HG02852 (cell line): ENCODE measurements around the gene KAT6B.

ENCODE experiments used
- ATAC-seq: cut with Tn5 transposase; IDR thresholded peaks from one replicate; pipeline ENCODE4 v1.9.1; 2021; ENCODE audit warnings: mild to moderate bottlenecking, moderate library complexity; ENCODE audit not compliant: unreplicated experiment

KAT6B gene

DNA sequence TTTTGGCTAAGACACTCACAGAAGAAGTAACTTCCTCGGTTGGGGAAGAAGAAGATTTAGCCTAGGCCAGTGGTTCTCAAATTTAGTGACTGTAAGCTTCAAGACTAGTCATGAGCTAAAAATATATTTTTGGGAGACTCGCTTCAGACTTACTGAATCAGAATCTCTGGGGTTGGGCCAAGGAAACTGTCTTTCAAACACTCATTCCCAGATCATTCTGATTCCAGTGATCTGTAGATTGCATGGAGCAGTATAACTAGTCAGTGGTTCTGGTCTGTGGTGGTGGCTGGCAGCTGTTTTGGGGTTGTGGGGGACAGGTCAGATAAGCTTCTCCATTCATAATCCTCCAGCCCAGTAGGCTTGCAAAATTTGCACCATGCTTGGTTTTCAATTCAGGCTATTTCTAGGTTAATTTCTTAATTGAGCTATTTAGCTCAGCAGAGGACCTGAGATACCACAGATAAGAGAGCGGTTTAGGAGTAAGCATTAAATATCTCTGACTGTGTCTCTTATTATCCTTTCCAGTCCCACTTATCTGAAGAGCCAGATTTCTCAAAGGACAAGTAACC, 3.8 kb upstream of the KAT6B start:
- ATAC-seq, result no peak

DNA sequence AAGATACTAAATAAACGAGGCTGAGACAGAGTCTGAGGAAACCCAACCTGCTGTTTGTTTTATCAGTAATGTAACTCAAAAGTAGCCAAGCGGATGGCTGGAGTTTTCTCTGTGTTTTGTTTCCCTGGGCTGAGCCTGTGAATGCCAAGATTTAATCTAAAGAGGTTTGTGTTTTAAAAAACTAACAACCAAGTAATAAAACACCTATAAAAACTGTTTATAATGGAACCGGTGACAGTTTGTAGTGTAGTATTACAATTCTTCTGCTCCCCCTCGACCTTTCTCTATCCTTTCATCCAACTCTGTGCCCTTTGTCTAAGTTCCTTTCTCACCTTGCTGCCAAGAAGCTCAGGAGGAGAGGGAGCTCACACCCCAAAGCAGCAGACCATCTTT, 2.6 kb upstream of the KAT6B start:
- no peak for ATAC-seq

DNA sequence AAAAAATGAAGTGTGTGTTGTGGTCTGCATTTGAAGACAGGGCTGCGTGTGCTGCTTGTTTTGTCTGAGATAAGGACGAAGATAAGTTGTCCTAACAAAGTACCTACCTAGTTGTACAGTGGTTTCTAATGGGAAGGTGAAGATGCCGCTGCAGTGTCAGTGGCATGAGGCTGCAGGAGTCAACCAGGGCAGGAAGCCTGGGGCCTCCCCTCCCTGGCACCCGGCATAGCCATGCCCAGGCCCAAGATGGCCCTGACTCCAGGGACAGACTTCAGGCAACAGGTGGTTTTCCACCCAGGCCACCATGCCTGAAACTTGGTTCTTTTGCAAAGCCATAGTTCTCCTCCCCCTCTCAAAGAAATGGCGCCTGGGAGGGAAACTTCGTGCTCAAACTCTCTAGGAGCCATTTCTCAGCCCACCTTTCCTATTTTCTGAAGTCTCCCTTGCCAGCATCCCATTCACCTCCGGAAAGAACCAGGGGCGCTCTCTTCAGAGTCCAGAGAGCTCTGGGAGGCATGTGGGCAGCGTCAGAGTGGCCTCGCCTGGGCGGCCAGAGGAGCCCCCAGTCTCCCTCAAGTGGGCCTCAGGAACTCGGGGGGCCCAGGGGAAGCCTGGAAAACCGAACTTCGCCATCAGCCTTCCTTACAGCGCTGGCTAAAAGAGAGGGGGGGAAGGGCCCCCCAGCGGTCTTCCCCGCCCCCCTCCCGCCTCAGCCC, 2.1 kb upstream of the KAT6B start:
- ATAC-seq, result no peak

DNA sequence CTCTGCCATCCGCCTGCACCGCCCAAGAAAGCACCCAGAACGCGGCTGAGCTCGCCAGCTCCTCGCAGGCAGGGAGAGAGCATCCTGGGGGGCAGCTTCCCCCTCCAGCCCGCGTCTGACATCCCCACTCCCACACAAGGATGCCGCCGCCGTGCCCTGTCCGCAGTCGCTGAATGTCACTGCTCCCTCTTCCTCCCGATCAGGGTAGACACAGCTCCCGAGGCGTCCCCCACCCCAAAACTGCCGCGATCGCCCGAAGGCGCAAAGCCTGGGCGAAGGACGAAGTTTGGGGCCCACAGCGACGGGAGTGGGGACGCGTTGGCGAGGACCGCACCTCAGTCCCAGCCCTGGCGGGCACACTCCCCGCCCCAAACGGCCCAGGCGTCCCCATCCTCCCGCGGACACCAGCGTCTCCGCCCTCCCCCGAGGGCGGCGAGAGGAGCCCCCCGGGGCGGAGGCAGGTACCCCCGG, 1.5 kb upstream of the KAT6B start:
- ATAC-seq, result no peak

DNA sequence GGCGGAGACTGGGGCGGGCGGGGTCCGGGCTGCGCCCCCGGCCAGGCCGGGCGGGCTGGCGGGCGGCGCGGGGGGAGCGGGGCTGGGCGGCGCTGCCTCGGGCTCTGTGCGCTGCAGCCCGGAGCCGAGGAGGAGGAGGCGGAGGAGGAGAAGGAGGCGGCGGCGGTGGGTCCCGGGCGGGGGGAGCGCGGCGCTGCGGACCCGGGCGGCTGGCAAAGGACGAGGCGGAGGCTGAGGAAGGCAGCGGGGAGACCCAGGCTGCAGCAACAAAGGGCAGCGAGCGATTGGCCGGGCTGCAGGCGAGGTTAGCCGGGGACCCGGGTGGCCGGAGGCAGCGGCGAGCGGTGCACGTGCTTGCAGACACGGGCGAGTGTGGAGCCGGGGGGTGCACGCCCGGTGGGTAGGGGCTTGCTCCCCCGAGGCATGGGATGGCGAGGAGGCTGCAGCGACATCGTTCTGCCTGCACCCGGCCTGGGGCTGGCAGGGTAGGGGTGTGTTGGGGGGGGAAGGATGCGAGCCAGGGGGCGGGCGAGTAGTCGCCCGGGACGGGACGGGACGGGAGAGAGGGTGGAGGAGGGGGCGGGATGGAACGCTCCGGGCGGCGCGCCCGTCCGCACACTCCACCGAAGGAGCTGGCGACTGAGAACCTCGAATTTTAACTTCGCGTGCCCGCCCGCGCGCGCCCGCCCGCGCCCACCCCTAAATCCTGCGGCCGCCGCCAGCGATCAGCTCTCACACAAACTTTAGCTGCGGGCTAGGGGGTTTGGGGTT, 844 bp upstream of the KAT6B start:
- no peak for ATAC-seq

DNA sequence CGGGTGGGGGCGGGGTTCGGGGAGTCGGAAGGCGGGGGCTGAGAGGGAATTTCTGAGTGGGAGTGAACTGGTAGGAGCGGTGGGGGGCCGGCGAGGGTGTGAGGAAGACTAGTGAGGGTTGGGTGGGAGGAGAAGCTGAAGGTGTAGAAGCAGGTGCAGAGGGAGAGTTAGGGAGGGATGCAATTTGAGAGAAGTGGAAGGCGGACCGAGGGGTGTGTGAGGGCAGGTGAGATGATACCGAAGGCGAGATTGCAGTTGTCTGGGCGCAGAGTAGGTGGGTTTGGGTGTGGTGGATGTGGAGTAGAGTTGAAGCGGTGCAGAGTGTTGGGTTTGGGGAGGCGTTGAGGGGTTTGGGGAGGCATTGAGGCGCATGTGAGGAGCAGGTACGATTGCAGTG, 643 bp downstream of the KAT6B start:
- no peak for ATAC-seq

DNA sequence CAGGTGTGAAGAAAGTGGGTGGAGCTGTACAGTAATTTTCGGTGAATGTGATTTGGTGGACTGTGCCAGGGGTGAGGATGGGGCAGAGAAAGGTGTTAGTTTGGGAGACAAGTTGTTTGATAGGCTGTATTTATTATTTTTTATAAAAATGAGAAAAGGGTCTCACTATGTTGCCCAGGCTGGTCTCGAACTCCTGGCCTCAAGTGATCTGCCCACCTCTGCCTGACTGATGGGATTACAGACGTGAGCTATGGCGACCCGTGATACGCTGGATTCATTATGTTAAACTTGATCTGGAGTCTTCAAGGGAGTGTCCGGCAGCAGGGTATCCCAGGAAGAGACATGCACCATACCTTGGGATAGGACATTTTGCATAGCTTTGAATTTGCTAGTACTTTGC, 1.3 kb downstream of the KAT6B start:
- ATAC-seq, result no peak

DNA sequence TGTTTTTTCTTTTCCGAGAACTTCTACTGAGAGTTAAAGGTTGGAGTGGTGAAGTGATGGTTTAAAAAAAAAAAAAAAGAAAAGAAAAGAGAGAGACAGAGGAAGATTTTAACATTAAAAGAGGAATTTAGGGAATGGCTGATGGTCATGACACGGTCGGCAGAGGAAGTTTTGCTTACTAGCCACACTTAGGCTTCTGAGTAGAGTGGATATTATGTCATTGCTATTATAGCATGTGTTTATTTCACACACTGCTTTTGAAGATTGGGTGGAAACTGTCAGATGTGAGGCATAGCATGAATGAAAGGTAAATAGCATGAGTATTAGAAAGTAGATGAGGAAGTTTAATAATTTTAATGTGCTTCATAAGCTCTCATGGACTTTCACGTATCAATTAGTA, 2.5 kb downstream of the KAT6B start:
- ATAC-seq, result no peak

DNA sequence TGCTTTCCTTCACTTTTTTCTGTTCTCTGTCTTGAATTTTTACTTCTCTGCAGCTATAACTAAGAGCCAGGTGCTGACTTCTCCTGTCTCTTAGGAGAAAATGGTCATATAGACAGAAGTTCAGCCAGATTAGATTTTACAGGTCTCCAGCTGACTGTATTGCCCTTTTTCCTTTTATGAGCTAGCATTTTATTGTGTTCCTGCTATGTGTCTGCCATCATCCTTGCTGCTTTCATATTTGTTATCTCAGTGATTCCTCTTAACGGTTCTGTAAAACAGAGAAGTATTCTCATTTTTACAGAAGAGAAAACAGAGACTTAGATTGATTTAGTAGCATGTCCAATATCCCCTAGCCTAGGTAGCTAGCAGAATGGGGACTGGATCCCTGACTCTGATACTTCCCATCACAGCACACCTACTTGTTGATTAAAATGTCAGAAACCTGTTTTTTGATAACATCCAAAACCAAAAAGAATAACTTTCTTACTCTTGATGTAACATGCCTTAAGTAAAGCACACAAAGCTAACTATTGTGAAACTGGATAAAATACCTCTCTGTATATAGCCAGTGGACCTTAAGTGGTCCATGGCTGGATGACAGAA, 5.2 kb downstream of the KAT6B start:
- ATAC-seq, result no peak

DNA sequence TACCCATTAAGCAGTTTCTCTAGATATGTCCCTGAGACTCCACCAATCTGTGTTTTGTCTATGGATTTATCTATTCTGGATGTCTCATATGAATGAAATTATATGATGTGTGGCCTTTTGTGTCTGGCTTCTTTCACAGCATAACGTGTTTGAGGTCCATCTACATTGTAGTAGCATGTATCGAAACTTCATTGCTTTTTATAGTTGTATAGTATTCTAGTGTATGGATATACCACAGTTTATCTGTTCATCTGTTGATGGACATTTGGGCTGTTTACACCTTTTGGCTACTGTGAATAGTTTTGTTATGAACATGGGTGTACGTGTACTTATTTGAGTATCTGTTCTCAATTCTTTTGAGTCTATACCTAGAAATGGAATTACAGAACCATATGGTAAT, 9.6 kb downstream of the KAT6B start:
- no peak for ATAC-seq

DNA sequence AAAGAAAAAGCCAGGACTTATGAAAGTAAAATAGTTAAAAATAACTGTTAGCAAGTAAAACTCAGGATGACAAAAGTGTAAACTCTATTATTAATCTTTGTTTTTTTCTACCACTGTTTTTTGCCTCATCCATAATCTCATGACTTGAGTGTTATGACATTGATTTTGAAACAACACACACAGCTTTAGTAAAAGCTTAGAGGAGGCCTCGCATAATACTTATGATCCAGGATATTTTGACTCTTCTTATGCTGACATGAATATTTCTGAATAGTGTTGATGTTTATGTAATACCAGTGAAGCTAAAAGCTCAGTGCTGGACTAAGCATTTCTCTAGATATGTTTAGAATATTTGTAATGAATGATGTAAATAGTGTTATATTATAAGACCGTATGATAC, 10.5 kb downstream of the KAT6B start:
- no peak for ATAC-seq

DNA sequence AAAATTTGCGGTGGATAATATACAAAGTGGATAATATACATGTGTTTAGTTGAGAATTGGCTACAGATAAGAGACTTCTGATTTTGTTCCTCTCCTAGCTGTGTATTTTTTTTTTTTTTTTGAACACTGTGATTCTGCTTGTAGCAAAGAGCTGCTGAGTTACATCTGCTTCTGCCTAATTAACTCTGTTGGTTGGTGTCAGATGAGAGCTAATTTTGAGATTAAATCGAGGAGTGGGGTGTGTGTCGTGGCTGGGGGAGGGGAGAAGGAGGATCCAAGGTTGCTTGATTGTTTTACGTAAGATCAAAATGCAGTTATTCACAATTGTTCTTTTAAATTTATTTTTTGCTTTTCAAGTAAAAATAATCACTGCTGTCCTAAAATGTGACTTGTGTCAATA, 11.3 kb downstream of the KAT6B start:
- ATAC-seq, result no peak

DNA sequence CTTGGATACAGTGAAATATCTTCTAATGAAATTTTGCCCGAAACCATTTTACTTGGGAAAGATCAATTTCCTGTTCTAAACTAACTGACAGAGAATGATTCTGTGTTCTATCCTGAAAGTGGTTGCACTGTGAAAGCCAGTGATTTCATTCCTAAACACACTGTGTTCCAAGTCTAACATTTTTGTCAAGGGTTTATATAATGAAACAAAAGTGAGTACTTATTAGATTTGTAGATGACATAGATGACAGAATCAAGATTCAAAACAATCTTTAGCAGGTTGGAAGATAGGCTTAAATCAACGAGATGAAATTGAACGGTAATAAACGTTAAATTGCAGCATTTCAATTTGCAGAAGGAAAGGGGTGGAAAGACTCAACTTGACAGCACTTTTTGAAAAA, 13.3 kb downstream of the KAT6B start:
- no peak for ATAC-seq

DNA sequence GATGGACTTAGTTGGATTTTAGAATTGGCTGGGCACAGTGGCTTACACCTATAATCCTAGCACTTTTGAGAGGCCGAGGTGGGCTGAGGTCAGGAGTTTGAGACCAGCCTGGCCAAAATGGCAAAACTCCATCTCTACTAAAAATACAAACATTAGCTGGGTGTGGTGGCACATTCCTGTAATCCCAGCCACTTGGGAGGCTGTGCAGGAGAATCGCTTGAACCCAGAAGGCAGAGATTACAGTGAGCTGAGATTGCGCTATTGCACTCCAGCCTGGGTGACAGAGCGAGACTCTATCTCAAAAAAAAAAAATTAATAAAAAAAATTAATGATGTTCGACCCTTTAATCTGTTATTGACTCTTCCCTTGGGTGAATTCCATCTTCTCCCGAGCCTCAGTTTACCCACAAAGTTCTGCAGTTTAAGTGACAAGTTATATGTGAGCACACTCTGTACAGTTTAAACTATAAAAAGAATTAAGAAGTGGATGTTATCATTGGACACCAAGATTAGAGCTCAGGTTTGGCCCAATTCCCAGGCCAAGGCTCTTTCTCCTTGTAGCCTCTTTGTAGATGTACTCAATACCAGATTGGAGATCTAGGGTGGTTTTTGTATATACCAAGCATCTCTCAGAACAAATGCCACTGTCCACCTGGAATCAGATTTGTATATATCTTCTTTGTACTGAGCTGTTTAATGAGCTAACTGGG, 15.0 kb downstream of the KAT6B start:
- no peak for ATAC-seq

DNA sequence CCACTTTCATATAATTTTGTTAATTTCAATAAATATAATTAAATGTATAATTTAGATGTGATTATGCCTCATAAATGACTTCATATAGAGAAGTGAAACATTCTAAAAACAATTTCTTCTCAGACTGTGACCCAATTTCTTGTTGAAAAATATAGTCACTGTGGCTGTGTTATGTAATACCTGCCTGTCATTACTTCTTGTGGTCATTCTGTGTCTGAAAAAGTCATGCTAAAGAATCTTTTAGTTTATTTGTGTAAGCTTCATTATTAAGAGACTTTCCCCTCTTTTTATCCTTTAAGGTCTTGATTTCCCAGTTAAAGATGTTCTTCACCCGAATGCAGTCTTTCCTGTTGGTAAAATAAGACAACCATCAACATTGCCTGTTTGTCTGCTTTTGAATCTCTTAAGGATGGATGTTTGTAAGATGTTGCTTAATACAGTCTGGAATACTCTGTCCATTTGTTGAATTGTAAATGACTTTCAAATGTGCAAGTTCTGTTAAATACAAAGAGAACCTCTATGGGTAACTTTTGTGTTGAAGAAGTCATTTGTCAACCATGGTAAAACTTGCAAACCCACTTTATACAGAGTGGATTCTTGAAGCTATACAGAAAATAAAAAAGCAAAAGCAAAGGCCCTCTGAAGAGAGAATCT, 16.0 kb downstream of the KAT6B start:
- ATAC-seq, result no peak

DNA sequence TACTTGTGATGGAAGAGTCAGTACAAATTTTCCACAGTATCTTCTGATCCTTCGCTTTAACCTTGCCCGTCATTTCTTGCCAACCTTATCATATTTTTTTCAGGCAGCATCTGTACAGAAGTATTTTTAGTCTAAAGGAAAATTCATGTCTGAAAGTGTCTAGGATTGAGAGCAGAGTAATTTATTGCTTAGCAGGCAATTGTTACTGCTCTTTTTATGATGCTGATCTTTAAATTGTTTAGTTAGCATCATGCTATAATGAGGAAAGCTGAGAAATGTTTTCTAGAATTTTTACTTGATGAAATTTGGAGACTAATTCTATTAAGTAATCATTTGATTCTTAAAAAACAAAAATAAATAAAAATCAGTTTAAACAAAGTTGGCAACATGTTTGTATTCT, 20.6 kb downstream of the KAT6B start:
- no peak for ATAC-seq

DNA sequence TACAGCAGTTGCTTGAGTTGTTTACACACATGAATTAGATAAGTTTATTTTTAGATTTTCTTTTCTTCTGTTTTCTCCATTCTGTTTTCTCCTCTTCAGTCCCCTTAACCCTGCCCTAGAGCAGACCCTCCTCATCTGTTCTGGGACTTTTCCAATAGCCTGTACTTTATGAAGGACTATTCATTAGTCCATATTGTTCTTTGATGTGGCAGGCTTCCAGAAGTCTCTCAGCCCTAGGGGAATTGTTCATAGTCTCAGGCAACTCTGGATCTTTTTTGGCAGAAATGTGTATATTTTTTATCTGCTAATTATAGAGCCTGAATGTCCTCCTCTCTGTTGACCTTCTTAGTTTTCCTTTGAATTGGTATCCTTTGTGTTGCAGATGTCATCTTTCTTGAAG, 25.4 kb downstream of the KAT6B start:
- no peak for ATAC-seq

DNA sequence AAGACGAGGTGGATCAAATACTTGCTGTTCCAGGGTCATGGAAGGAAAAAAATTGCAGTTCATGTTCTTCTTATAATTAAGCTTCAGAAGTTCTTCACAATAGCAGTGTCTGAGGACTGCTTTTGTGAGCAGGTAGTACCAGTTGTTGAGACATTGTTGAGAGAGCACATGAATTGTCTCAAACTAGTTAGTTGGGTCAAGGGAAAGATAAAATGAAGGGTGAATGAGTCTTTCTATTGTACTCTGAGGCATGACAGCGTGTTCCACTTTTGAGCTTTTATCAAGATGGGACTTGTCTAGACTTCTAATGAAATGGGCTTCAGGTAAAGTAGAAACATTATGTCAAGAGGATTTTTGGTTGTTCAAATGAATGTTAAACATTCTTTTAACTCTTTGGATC, 26.0 kb downstream of the KAT6B start:
- ATAC-seq, result no peak

DNA sequence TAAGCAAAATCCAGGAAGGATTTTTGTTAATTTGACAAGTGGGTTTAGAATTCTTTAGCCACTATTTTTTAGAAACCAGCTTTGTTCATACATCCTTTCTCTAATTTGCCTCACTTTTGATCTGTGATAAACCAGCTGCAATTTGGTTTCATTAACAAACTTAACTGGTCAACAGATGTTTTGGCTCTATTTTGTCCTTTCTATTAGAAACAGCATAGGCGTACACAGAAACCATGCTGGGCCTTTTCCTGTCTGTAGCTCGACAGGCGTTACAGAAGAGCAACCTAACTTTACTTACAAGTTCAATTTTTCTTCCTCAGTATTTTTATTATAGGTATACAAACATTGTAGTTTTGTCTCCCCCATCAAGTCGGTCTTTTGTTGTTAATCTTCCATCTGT, 28.2 kb downstream of the KAT6B start:
- no peak for ATAC-seq

DNA sequence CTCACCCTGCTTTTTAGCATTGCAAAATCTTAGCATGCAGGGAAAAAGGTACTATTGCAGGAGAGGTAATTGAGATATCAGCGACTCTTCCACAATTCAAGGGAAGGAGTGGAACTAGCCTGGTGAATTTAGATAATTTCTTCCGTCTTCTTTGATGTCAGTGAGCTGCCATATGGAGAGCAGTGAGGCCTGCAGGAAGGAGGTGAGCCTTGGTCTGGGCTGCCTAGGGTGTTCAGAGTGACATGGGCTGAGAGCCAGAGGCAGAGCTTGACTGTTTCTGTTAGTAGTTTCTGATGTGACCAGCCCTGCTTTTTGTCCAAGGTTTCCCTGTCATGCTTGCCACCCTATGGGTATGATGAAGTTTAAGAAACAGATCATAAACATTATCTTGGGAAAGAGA, 28.6 kb downstream of the KAT6B start:
- no peak for ATAC-seq

DNA sequence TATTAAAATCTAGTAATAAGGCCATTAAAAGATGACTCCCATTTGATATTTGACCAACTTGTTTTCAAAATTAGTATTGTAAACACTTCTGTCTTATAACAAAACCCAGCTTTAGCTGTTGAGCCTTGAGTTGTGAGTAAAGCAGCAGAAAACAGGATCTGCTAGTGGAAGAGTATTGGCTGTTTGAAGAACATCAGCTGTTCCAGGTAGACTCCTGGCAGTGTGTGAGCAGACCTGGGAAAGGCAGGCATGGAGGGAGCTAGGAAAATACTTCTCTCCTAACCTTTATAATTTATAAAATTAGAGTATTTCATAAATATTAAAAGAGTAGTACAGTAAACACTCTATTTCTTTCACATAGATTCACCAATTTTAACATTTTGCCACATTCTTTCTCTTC, 29.0 kb downstream of the KAT6B start:
- ATAC-seq, result no peak
